HG03196 (cell line): ENCODE results near the gene PLTP.

Experiments used
- ATAC-seq: cut with Tn5 transposase; IDR thresholded peaks from one replicate; pipeline ENCODE4 v1.9.1; 2021; ENCODE audit not compliant: unreplicated experiment

Gene PLTP

DNA sequence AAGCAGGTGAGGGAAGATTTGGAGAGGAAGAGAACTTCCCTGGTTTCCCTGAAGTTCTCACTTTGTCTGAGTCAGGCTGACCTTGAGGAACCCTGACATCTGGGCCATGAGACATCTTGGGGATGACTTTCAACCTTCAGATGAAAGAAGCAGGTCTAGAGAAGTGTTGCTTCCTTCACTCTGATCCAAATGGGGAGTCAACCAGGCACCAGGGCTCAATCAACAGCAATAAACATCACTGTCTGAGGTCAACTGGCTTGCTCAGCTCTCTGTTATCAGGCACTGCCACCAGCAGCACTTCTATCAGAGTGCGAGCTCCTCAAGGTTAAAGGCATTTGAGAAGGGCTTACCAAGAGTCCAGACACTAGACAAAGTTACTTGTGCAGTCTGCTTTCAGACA is 61.0 kb downstream of the PLTP start:
- ATAC-seq, result no peak

DNA sequence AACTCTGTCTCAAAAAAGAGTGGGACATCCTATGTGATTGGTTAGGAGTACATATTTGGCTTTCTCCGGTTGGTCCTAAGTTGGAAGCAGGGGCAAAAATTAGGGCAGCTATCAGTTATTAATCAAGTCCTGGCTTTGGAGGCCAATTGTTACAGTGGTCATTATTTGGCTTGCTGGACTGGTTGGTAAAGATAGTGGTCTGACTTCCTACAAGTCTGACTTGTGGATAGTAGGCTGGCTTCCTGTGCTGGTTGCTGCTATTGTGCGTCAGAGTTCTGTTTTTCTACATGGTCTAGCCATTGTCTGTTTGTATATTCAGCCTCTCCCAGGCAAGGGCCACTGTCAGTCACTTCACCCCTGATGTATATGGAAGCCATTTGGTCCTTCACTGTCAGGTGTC is 61.7 kb downstream of the PLTP start:
- no peak for ATAC-seq

DNA sequence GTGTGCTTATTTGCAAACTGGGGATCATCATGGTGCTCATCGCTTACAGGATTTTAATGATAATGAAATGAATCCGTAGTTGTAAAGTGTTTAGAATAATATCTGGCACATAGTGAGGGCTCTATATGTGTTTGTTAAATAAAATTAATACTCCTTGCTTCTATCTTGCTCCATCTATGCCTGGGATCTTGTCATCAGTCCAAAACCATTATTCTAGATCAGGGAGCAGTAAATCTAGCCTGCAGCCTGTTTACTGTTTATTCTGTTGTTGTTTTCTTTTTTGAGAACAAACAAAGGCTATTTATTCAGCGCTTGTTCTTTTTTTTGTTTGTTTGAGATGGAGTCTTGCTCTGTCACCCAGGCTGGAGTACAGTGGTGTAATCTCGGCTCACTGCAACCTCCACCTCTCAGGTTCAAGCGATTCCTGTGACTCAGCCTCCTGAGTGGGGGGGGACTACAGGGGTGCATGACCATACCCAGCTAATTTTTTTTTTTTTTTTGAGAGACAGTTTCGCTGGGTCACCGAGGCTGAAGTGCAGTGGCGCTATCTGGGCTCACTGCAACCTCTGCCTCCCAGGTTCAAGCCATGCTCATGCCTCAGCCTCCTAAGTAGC is 62.9 kb downstream of the PLTP start:
- ATAC-seq, result no peak
